ENCODE results near the gene MYBPH. TPM values are rescaled to one million over a fixed set of nuclear protein-coding genes. Genes with fewer than 3 reads are reported as not detected.

Gene MYBPH, protein sequence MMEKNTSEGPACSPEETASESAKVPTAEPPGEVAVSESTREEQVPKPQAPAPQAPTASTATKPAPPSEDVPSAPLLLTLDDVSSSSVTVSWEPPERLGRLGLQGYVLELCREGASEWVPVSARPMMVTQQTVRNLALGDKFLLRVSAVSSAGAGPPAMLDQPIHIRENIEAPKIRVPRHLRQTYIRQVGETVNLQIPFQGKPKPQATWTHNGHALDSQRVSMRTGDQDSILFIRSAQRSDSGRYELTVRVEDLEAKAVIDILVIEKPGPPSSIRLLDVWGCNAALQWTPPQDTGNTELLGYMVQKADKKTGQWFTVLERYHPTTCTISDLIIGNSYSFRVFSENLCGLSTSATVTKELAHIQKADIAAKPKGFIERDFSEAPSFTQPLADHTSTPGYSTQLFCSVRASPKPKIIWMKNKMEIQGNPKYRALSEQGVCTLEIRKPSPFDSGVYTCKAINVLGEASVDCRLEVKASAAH
- 0.52 and 0.54 TPM in 2 replicates for total RNA-seq

DNA sequence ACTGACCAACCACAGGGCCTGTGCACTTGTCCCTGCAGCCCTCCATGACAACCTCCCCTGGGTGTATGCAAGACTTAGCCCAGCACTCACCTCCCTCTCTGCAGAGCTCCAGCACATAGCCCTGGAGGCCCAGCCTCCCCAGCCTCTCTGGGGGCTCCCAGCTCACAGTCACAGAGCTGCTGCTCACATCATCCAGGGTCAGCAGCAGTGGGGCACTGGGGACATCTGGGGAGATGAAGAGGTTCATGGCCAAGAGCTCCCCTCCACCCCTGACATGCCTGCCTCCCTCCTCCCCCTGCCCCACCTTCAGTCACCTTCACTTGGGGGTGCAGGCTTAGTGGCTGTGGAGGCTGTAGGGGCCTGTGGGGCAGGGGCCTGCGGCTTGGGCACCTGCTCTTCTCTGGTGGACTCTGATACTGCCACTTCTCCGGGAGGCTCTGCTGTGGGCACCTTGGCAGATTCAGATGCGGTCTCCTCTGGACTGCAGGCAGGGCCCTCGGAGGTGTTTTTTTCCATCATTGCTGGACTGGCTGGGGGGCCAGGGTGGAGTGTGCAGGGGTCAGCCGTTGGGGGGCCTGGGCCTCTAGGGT, at the start of gene MYBPH:
TSS of gene MYBPH (minus strand) at position 590 of the 590 bp plus-strand sequence. CDS start at position 519, 71 bp downstream.

DNA sequence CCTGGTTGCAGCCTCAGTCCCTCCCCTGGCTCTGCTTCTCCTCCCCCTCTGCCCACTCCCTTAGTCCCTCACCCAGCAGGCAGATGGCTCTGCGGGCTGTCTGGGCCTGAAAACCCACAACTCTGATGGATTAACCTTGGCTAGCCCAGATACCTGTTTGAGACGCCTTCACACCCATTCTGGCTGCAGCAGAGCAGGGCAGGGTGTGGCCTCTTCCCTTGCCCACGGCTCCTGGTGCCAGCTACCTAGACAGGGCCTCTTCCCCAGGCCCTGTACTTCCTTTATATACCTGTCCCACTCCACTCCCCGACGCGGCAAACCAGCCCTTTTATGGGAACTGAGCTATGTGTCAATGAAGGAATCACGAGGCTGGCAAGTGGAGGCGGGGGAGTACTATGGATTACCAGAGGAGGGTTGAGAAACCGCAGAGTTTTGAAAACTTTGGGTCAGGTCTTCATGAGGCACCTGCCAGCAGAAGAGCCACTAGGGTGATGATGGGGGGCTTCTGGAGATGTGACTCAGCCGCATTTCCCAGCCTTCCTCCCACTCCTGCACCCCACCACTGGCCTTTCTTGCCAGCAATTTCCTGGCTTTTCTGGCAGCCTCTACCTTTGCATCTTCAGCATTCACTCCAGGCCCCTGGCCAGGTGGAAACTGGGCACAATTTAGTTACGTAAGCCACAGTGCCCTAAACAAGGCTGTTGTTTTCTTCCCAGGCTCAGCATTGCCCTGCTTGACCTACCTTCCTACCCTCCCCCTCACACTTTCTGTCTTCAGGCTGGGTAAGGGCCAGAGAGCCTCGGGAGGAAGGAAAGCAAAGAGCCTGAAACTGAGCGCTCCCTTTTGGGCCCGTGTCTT, 11.0 kb upstream of the MYBPH start, which contains the start of gene CHI3L1:
TSS of gene CHI3L1 (minus strand) at position 259 of the 858 bp plus-strand sequence. CDS start at position 178, 81 bp downstream.

DNA sequence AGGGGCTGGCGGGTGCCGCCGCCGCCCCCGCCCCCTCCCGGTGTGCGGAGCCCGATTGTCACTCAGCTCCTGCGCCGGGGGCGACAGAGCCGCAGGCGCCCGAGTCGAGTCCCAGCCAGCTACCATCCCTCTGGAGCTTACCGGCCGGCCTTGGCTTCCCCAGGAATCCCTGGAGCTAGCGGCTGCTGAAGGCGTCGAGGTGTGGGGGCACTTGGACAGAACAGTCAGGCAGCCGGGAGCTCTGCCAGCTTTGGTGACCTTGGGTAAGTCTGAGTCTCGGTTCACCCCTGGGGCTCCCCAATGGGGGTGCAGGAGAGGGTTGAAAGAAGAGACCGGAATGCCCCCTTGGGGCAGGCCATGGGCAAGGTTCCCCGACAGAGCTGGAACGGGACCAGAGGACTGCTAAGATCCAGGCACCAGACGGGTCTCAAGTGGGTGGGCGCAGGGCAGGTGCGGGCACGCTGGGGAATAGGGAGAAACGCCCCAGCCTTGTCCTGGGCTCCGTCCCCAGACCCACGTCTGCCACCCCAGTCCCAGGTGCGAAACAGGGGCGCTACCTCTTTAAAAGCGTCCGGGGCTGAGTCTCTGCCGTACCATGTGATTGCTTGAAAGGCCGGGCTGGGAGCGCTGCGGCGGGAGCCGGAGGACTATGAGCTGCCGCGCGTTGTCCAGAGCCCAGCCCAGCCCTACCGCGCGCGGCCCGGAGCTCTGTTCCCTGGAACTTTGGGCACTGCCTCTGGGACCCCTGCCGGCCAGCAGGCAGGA, 47.8 kb downstream of the MYBPH start, which contains the start of gene ADORA1:
TSS of gene ADORA1 (plus strand) at position 61 of the 765 bp plus-strand sequence. CDS start 1,116 bp downstream, outside the sequence.

Other genes starting within 250 kb of the MYBPH start
- 29.5 and 35.0 TPM in 2 replicates for gene KLHL12, start 248.6 kb downstream of the MYBPH start, total RNA-seq
- 71.1 and 90.7 TPM in 2 replicates for gene ADIPOR1, start 217.5 kb downstream of the MYBPH start, total RNA-seq
- gene CYB5R1, start 208.6 kb downstream of the MYBPH start, total RNA-seq = 45.2 and 46.2 TPM in 2 replicates
- gene TMEM183A, start 168.5 kb downstream of the MYBPH start, total RNA-seq = 103 TPM in 2 replicates
- gene PPFIA4, start 149.3 kb downstream of the MYBPH start, total RNA-seq = 29.6 and 50.0 TPM in 2 replicates
- gene MYOG, start 89.8 kb downstream of the MYBPH start, total RNA-seq = not detected in 2 replicates
- 15.8 and 20.2 TPM in 2 replicates for gene ADORA1, start 48.1 kb downstream of the MYBPH start, total RNA-seq
- 5,061 and 6,408 TPM in 2 replicates for gene CHI3L1, start 10.9 kb upstream of the MYBPH start, total RNA-seq
- under 0.01 TPM in 2 replicates for gene CHIT1, start 53.8 kb upstream of the MYBPH start, total RNA-seq
- 21.4 and 37.2 TPM in 2 replicates for gene BTG2, start 129.7 kb upstream of the MYBPH start, total RNA-seq
- 29.5 and 51.9 TPM in 2 replicates for gene FMOD, start 175.3 kb upstream of the MYBPH start, total RNA-seq